HPDE6-E6E7 (cell line): ENCODE measurements around the gene PXN.
"Not testable (repeated sequence)": the region's sequence is repeated elsewhere in the genome, so short reads cannot be mapped to it uniquely, and the experiment has no call there.

Experiments used
- DNase-seq: peaks from one replicate; pipeline ENCODE4 v3.0.0; 2011; ENCODE audit warnings: missing footprints; ENCODE audit errors: extremely low spot score

PXN gene

DNA sequence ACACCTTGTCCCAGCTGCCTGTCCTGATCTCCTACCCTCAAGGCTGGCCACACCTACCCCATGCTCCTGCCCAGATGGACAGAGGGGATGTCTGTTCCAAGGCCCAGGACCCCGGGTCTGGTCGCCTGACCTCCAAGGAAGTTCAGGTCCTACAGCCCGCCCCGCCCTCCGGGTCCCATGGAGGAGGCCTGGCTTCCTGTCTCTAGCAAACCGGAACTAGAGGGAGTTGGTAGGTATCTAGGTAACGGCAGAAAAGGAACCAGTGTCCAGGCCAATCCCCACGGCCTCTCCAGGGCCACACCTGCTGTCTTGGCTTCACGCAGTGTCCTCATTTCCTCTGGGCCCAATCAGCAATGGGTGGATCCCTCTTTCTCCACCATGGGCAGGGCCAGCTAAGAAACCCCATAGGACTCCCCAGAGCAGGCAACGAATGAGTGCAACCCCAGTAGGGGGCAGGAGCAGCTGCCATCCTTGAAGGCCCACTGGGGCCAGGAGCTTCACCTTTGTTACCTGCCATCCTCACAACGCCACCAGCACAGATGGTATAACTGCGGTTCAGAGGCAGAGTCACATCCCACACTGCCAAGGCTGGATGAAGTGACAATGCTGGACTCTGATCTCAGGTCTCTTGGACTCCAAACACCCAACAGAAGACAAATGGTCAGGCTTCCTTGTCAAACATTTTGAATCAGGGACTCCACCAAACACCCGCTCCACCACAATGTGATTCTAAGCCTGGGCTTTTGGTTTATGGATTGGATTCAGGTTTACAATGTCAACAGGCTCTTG, 39.5 kb downstream of the PXN start:
- DNase-seq: no peak

GRCh38 chr12:120225200-120225558, 40.4 kb downstream of the PXN start:
- no peak for DNase-seq

GRCh38 chr12:120224304-120225199, 41.0 kb downstream of the PXN start:
- no peak for DNase-seq

DNA sequence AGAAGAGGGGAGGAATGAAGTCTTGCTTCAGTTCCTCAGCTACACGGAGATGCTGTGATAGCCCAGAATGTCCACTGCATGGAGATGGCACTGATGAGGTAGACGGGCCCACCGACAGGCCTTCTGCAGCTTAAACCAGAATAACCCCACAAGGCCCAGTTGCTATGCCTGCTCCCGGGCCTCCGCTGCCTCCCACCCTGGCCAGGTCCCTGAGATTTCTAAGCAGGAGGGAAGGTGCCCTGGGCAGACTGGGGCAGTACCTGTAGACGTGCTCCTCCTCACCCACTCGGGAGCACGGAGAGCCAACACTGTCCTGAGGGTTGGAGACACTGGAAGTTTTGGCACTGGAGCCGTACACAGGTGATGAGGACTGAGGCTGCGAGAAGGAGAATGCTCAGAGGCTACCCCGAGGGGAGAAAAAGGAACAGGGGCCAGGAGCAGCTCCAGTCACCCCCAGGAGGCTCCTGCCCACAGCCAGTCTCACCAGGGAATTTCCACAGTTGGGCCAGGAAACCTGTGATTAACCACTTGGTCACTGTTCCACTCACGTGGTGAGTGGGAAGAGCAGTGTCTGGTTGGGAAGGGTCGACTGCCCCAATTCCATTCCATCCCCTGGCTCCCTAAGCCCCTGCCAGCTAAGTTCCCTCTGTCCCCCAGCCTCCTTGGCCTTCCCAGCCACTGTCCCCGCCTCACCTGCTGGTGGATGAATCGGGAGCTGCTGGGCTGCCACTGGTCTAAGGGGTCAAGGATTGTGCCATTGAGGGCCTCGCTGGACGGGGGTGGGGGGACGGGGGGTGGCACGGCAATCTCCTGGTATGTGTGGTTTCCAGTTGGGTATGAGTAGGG, 41.8 kb downstream of the PXN start:
- DNase-seq: no peak

- DNase-seq: no peak
Measured at GRCh38 chr12:120222288-120222832, 43.2 kb downstream of the PXN start.

- no peak for DNase-seq
Measured at GRCh38 chr12:120221576-120221900, 44.0 kb downstream of the PXN start.

- DNase-seq: no peak
Measured at GRCh38 chr12:120220838-120221575, 44.5 kb downstream of the PXN start.

DNA sequence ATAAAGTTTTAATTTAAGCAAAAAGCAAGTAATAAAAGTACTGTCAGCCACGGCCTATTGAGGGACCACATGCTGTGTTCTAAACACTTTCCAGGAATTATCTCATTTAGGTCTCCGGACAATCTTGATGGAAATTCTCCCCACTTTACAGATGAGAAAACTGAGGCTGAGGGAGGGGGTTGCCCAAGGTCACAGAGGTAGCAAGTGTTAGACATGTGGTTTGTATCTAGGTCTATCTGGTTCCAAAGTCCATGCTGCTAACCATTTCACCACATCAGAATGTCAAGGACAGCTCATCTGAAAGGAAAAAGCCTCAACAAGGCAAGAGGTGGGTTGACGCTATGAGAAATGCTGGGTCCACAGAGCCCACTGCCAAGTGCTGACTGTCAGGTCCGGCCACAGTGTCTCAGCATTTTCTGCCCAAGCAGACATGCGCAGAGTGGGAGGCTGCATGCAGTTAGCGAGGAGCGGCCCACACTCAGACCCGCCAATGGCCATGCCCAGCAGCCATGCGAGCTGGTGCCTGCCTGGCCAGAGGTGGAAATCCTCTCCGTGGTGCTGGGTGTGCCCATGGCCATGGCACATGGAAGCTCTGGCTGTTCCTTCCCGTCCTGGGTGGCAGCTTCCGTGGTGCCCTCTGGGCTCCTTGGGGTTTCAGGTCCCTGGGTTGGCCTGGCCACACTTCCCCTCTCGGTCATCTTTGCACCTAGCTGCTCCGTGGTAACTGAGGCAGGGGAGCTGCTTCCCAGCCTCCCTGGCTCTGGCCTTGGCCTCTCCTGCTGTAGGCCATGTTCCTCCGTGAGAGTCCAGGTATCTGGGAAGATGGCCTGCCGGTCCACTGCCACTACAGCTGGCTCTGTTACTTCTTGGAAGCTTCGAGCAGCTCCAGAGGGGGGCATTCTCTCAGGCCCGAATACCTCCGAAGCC, 46.6 kb downstream of the PXN start:
- no peak for DNase-seq

DNA sequence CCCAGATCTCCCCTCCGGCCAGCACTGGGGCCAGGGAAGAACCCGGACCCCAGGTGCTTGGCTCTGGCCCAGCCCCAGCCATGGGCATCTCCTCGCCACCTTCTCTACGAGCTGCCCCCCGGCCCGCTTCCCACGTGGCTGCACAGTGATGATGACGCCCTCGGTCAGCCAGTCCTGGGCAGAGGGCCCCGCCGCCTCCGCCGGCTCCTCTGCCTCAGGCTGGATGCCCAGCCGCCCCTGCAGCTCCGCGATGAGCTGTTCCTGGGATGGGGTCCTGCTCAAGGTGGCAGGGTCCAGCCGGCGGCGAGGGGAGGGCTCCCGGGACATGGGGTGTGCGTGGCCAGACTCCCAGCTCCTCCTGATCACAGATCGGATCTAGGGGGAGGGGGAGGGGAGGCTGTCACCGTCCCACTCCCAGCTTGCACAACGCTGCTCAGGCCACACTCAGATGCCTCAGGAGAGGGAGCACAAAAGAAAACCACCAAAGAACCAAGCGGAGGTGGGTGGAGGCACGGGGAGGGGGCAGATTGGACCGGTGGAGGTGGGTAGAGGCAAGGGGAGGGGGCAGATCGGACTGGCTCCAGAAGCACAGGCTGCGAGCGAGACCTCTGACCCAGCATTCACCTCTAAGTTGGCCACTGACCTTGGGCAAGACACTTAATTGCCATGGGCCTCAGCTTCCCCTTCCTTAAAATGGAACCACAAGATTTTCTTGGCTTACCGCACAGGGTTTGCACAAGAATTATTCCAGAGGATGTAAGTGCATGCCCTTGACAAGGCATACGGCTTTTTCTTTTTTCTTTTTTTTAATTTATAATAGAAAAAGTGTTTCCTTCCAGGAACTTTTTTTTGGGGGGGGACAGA, 48.6 kb downstream of the PXN start:
- no peak for DNase-seq

GRCh38 chr12:120215766-120216735, 49.5 kb downstream of the PXN start:
- no peak for DNase-seq

- no peak for DNase-seq
Measured at GRCh38 chr12:120215357-120215735, 50.2 kb downstream of the PXN start.

- no peak for DNase-seq
Measured at GRCh38 chr12:120214626-120215356, 50.7 kb downstream of the PXN start.

- no peak for DNase-seq
Measured at GRCh38 chr12:120213758-120214157, 51.8 kb downstream of the PXN start.

DNA sequence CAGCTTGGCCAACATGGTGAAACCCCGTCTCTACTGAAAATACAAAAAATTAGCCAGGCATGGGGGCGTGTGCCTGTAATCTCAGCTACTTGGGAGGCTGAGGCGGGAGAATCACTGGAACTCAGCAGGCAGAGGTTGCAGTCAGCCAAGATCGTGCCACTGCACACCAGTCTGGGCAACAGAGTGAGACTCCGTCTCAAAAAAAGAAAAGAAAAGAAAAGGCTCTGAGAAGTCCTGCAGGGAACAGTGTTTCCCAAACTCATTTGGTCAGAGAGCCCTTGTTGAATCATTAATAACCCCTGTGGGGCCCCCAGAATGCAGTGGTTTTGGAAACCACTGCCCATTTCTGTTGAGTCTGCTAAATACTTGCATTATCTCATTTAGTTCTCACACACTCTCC, 52.3 kb downstream of the PXN start:
- DNase-seq: not testable (repeated sequence)

- DNase-seq: no peak
Measured at GRCh38 chr12:120212301-120212700, 53.2 kb downstream of the PXN start.

DNA sequence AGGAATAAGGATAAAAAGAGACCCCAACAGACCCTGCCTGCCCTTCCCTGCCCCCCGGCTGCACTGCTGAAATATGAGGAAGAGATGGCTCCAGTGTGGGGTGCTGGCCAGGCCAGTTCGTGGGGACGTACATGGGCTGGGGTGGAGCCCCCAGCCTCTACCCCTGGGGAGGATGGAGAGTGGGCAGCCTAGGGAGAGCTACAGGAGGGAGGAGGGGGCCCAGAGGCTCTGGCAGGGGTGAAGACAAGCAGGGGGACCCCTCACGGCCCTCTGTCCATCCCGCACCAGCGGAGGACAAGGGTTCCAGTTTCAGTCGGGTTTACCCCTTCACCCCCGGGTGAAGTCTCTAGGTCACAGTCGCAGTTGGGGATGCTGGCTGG, 53.6 kb downstream of the PXN start:
- no peak for DNase-seq

DNA sequence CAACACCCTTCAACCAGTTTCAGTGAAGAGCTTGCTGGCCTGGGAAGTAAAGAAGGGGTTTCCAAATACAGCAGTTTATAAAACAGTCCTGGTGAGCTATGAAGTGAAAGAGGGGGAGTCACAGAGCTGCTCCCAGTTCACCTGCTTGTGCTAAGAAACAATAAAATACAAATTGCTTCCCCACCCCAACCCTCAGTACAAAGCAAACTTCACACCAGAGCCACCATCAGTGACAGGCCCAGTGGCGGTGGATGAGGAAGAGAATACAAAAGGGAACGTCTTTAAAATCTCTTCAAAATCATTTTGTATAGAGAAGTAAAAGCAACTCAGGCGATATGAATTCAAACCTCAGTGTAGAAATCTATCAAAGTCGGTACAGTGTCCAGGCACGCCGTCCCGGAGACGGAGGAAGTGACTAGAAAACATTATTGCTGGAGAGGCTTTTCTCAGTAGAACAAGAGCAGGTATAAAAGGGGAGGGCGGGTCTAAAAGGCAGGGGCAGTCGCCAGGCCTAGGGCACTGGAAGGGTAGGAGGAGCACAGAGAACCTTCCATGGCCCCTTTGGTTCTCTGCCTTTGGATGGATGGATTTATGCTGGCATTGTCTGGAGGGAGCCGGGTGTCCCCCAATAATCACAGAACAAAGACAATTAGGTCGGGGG, 54.2 kb downstream of the PXN start:
- DNase-seq: no peak
